SH-SY5Y (cell line): ENCODE results near the gene SNN.

Experiments
- GATA2 ChIP-seq: IDR thresholded peaks from 2 replicates; pipeline ENCODE4 v1.6.1; 2011; ENCODE audit warnings: mild to moderate bottlenecking, low read depth, low read length
- GATA3 ChIP-seq: IDR thresholded peaks from 2 replicates; pipeline ENCODE4 v1.6.1; 2011; ENCODE audit warnings: low read depth, mild to moderate bottlenecking, low read length, moderate library complexity

- TF ChIP-seq GATA2, result no peak
- no peak for TF ChIP-seq GATA3
These were observed 37.2 kb downstream of the SNN start for GRCh38 chr16:11705311-11706025.
